ENCODE data around the gene CBR4. TPM values are rescaled to one million over a fixed set of nuclear protein-coding genes. Genes with fewer than 3 reads are reported as not detected.

The CBR4 gene
- polyA plus RNA-seq, 1 donor (not counting 4 experiments of a cell fraction or from before 2014, with no cell fraction given), result 9.1 TPM

- no peaks in the 10 kb centered on the region for H3K27me3 ChIP-seq (ENCODE audit: control insufficient read depth, extremely low read depth, insufficient read depth, low read length)
- no peak overlapping the region for H3K4me2 ChIP-seq (ENCODE audit: control insufficient read depth, extremely low read depth, insufficient read depth, low read depth, low read length)
- dilution Hi-C loops (cut with MboI; ENCODE audit: extremely low pct_ligation_motif_present, low sequenced_read_pairs), result no loop called here
- H3K36me3 ChIP-seq (ENCODE audit: control insufficient read depth in 2 of 2, extremely low read depth in 1 of 2, insufficient read depth in 2 of 2, low read length in 2 of 2), result peaks cover 4 to 7% of the 10 kb centered on the region in 2 experiments
- no peak overlapping the region for H2AFZ ChIP-seq (ENCODE audit: control insufficient read depth, low read length)
- no peaks in the 10 kb centered on the region for H3K9me3 ChIP-seq (ENCODE audit: control insufficient read depth, low read depth, low read length)
- H3K9me1 ChIP-seq (ENCODE audit: control insufficient read depth, extremely low read depth, insufficient read depth, low read length), result no peaks in the 10 kb centered on the region
- no peak overlapping the region for H3K27ac ChIP-seq (ENCODE audit: control insufficient read depth, insufficient read depth, low read length)
- peaks cover 16% of the 10 kb centered on the region for H3K79me2 ChIP-seq (ENCODE audit: control insufficient read depth, insufficient read depth, low read length)
- H3K4me3 ChIP-seq (ENCODE audit: control insufficient read depth in 2 of 3, extremely low read depth in 1 of 3, insufficient read depth in 2 of 3, low read depth in 1 of 3, low read length in 3 of 3), result no peak overlapping the region
- no peak for TF ChIP-seq EZH2 (IDR thresholded peaks at IDR 0.05; ENCODE audit: low read length)
- TF ChIP-seq CTCF (optimal IDR thresholded peaks at IDR 0.05 in 1 of 3, IDR thresholded peaks at IDR 0.05 in 1 of 3, conservative IDR thresholded peaks at IDR 0.05 in 1 of 3; ENCODE audit: extremely low read depth in 1 of 3, insufficient read depth in 2 of 3, low read length in 3 of 3), result peak in 1 of 3 experiments; percentile 33
- no peak for DNase-seq (ENCODE audit: low read depth, low spot score)
- FAIRE-seq, result no peak
- no peaks in the 10 kb centered on the region for H4K20me1 ChIP-seq (ENCODE audit: control insufficient read depth, extremely low read depth, insufficient read depth, low read length)
- peaks cover 10% of the 10 kb centered on the region for H3K4me1 ChIP-seq (ENCODE audit: control insufficient read depth, extremely low read depth, insufficient read depth, low read length)
- no peak overlapping the region for H3K9ac ChIP-seq (ENCODE audit: control insufficient read depth, extremely low read depth, insufficient read depth, low read length)
Measured at GRCh38 chr4:169005453-169006099, 4.5 kb downstream of the CBR4 start.

GRCh38 chr4:169000315-169000714 is 9.7 kb downstream of the CBR4 start:
- Histone ChIP-seq H3K79me2 (ENCODE audit: control insufficient read depth, insufficient read depth, low read length) (no peaks in the 10 kb centered on the region), H3K4me1 (ENCODE audit: control insufficient read depth, extremely low read depth, insufficient read depth, low read length) (no peaks in the 10 kb centered on the region), H2AFZ (ENCODE audit: control insufficient read depth, low read length) (no peak overlapping the region), H3K9me3 (ENCODE audit: control insufficient read depth, low read depth, low read length) (no peaks in the 10 kb centered on the region), H3K9me1 (ENCODE audit: control insufficient read depth, extremely low read depth, insufficient read depth, low read length) (no peaks in the 10 kb centered on the region), H3K9ac (ENCODE audit: control insufficient read depth, extremely low read depth, insufficient read depth, low read length) (no peak overlapping the region), H3K27me3 (ENCODE audit: control insufficient read depth, extremely low read depth, insufficient read depth, low read length) (no peaks in the 10 kb centered on the region), H4K20me1 (ENCODE audit: control insufficient read depth, extremely low read depth, insufficient read depth, low read length) (no peaks in the 10 kb centered on the region), H3K4me3 (ENCODE audit: control insufficient read depth in 2 of 3, extremely low read depth in 1 of 3, insufficient read depth in 2 of 3, low read depth in 1 of 3, low read length in 3 of 3) (no peak overlapping the region), H3K4me2 (ENCODE audit: control insufficient read depth, extremely low read depth, insufficient read depth, low read depth, low read length) (no peak overlapping the region), H3K36me3 (ENCODE audit: control insufficient read depth in 2 of 2, extremely low read depth in 1 of 2, insufficient read depth in 2 of 2, low read length in 2 of 2) (peaks cover 5 to 6% of the 10 kb centered on the region in 2 experiments), H3K27ac (ENCODE audit: control insufficient read depth, insufficient read depth, low read length) (no peak overlapping the region)
- no peak for DNase-seq (ENCODE audit: low read depth, low spot score)
- FAIRE-seq, result no peak
- dilution Hi-C loops (cut with MboI; ENCODE audit: extremely low pct_ligation_motif_present, low sequenced_read_pairs), result no loop called here
- TF ChIP-seq CTCF (optimal IDR thresholded peaks at IDR 0.05 in 1 of 3, IDR thresholded peaks at IDR 0.05 in 1 of 3, conservative IDR thresholded peaks at IDR 0.05 in 1 of 3; ENCODE audit: extremely low read depth in 1 of 3, insufficient read depth in 2 of 3, low read length in 3 of 3), result no peak
- TF ChIP-seq EZH2 (IDR thresholded peaks at IDR 0.05; ENCODE audit: low read length), result no peak
